Cardiac fibroblast (primary cell): ENCODE results near the gene STK11IP.

Source experiments
- DNase-seq, 2 donors: peaks; one replicate each; pipeline versions ENCODE4 v3.0.0 to v3.0.0-alpha.2; 2010; ENCODE audit warnings: low read depth in 2 of 2
- H3K4me3 ChIP-seq, 2 donors: replicated peaks in 1 of 2; 1 replicate in 1 of 2; 2 replicates in 1 of 2; pipeline ENCODE4 v1.5.1; 2011; ENCODE audit warnings: low read depth in 2 of 2, low read length in 2 of 2, mild to moderate bottlenecking in 2 of 2, moderate library complexity in 1 of 2
- TF ChIP-seq, protein P1 (sequence below): IDR thresholded peaks from one replicate; pipeline ENCODE4 v1.5.1; 2011; ENCODE audit warnings: low read depth, mild to moderate bottlenecking, low read length, inconsistent platforms

Gene STK11IP

DNA sequence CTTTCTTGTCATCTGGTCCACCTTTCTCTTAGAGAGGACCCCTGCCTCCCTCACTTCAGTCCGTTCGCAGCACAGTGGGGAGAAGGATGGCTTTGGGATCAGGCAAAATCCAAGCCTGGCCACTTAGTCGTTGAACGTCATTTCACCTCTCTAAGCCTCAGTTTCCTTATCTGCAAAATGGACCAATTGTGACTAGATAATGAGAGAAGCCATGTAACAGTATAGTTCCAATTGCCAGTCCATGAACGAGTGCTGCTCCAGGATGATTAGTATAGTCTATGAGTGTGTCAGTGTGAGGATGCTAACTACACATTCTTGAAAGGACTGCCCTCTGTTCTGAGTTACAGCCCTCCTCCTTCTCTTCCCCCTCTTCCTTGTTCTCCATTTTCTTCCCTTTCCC lies 24.5 kb upstream of the STK11IP start:
- H3K4me3 ChIP-seq = no peak overlapping the region
- no peak for DNase-seq
- TF ChIP-seq, protein P1, sequence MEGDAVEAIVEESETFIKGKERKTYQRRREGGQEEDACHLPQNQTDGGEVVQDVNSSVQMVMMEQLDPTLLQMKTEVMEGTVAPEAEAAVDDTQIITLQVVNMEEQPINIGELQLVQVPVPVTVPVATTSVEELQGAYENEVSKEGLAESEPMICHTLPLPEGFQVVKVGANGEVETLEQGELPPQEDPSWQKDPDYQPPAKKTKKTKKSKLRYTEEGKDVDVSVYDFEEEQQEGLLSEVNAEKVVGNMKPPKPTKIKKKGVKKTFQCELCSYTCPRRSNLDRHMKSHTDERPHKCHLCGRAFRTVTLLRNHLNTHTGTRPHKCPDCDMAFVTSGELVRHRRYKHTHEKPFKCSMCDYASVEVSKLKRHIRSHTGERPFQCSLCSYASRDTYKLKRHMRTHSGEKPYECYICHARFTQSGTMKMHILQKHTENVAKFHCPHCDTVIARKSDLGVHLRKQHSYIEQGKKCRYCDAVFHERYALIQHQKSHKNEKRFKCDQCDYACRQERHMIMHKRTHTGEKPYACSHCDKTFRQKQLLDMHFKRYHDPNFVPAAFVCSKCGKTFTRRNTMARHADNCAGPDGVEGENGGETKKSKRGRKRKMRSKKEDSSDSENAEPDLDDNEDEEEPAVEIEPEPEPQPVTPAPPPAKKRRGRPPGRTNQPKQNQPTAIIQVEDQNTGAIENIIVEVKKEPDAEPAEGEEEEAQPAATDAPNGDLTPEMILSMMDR = no peak

DNA sequence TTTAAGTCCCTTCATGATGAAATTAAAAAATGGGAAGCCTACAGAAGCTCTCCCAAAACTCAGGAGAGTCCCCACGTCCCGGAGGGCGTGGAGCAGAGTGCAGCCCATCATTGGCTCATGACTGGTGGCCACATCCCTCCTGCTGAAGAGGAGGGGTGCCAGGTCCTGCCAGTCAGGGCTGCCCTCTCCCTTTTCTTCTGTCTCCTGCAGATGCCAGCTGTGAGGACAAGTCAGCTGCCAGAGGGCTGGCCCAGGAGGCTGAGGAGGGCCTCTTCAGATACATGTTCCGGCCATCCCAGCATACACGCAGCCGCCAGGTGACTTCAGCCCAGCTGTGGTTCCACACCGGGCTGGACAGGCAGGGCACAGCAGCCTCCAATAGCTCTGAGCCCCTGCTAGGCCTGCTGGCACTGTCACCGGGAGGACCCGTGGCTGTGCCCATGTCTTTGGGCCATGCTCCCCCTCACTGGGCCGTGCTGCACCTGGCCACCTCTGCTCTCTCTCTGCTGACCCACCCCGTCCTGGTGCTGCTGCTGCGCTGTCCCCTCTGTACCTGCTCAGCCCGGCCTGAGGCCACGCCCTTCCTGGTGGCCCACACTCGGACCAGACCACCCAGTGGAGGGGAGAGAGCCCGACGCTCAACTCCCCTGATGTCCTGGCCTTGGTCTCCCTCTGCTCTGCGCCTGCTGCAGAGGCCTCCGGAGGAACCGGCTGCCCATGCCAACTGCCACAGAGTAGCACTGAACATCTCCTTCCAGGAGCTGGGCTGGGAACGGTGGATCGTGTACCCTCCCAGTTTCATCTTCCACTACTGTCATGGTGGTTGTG lies 23.0 kb upstream of the STK11IP start:
- TF ChIP-seq, protein P1 = no peak
- no peak overlapping the region for H3K4me3 ChIP-seq
- no peak for DNase-seq

DNA sequence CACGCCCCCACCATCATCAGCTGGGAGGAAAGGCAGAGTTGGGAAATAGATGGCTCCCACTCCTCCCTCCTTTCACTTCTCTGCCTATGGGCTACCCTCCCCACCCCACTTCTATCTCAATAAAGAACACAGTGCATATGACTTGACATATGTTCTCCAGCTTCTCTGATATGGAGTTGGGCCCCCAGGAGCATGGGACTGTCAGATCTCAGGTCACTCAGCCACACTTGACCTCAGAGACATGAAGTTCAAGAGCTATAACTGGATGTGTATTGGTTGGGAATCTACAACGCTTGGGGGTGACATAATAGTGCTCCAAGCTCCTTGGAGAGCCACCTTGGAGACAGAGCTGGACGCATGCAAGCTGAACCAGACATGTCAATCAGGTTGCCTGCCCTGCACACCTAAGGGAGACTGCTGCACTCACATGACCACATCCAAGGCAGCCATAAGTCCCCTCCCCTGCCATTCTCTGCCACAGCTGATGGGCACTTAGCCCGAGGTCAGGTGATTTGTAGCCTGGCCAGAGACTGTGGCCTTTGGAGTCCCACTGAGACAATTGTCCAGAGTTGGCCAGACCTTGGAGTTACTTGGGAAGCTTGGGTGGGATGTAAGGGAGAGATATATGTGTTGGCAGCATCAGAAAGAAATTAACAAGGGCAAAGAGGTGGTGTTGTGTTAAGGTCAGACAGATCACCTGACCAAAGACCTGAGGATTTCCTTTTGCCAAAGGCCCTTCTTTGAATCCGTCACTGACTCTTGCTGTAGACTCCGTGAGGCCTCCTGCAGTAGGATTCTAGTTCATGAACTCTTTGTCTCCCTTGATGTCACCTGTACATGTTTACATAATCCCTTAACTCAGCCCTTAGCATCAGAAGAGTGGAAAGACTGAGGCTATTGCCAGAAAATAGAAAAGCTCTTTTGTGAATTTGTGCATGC lies 21.8 kb upstream of the STK11IP start:
- TF ChIP-seq, protein P1 = no peak
- H3K4me3 ChIP-seq = no peak overlapping the region
- DNase-seq = no peak

DNA sequence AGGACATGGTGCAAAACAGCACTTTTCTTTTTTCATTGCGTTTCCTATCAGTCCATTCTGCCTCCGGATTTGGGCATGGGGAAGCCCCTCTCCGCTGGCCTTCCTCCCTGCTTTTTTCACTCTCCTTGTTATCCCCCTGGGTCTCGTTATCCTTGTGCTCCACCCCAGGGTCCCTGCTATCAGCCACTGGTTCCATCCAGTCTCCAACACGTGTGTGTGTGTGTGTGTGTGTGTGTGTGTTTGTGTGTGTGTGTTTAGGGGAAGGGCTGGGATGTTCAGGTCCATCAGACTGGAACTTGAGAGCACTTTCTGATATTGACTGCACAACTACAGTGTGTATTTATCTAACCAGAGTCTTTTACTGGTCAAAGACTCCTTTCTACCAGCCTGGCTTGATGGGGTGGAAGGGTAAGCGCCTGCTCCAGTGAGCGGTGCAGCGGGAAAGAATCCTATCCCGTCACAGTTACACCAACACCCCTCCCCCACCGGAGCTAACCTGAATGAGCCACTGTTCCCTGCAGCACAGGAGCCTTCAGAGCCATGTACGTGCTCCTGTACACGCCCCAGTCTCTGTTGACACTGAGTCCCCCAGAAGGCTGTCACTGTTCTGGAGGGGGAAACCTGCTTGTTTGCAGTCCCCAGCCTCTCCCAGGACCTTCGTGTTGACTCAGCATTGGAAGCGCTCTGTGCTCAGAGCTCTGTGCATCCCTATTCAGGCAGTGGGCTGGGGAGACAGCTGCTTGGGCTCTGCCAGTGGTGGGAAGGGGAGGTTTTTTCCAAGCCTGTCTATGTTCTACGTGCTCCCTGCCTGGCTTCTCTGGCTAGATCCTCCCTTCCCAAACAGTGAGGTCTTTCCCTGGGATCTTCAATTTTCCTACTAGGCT lies 20.9 kb upstream of the STK11IP start:
- H3K4me3 ChIP-seq = no peak overlapping the region
- no peak for DNase-seq
- TF ChIP-seq, protein P1 = no peak

DNA sequence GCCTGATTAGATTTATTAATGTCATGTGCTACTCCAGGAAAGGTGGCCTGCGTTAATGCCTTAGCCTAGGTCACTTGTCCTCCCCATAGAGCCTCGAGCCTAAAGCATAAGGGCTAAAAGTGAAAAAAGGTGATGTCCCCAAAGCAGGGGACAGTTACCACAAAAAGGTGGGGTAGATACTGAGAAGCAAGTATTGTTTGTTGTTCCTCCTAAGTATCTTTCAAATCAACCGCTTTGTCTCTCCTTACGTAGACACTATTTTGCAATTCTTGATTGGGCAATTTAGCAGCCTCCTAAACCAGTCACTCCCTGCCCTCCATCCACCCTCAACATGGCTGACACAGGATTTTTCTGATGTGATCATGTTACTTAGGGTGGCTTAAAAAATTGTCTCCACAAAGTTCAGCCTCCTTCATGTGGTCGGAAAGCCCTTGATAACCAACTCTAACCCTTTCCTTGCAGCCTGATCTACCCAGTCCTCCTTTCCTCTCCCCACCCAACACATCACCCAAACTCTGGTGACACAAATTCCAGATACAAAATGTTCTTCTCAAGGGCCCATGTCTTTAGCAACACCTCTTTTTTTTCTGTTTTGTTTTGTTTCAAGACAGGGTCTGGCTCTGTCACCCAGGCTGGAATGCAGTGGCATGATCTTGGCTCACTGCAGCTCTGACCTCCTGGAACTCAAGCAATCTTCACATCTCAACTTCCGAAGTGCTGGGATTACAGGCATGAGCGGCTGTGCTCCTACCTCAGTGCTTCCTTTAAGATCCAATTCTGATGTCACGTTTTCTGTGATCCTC lies 18.6 kb upstream of the STK11IP start:
- H3K4me3 ChIP-seq = no peak overlapping the region
- TF ChIP-seq, protein P1 = no peak
- DNase-seq = peak; percentile 56 to 65
